H1 (cell line): ENCODE results near the gene BCL11A.

Experiments
- ATF2 ChIP-seq: IDR thresholded peaks from 2 replicates; pipeline ENCODE4 v1.6.1; 2012; ENCODE audit warnings: low read length, inconsistent platforms
- CBX5 ChIP-seq: fragments of 300-800, 300-1000 bp; sonication (generic); IDR thresholded peaks from 2 replicates; pipeline ENCODE4 v1.7.1; 2016; ENCODE audit warnings: antibody characterized with exemption, low read length, low read depth
- CTCF ChIP-seq, 3 experiments: IDR thresholded peaks; 1 replicate in 2 of 3; 2 replicates in 1 of 3; pipeline versions ENCODE4 v1.5.1 to v1.6.1; 2011; ENCODE audit warnings: low read length in 3 of 3, mild to moderate bottlenecking in 3 of 3, inconsistent platforms in 2 of 3, low read depth in 1 of 3, moderate library complexity in 1 of 3; ENCODE audit not compliant: insufficient read depth in 1 of 3; ENCODE audit errors: control extremely low read depth in 1 of 3
- EP300 ChIP-seq, 2 experiments: IDR thresholded peaks; 1 replicate in 1 of 2; 2 replicates in 1 of 2; pipeline ENCODE4 v1.6.1; 2011 to 2012; ENCODE audit warnings: low read depth in 2 of 2, low read length in 2 of 2, mild to moderate bottlenecking in 2 of 2, borderline replicate concordance in 1 of 2, inconsistent platforms in 1 of 2, moderate library complexity in 1 of 2
- JUN ChIP-seq: IDR thresholded peaks from 2 replicates; pipeline ENCODE4 v1.6.1; 2011; ENCODE audit warnings: low read depth, mild to moderate bottlenecking, improper control_type of control experiment, low read length
- MAX ChIP-seq: IDR thresholded peaks from 2 replicates; pipeline ENCODE4 v1.6.1; 2012; ENCODE audit warnings: inconsistent platforms
- POLR2A ChIP-seq, 2 experiments: IDR thresholded peaks; 1 replicate in 1 of 2; 2 replicates in 1 of 2; pipeline ENCODE4 v1.6.1; 2011; ENCODE audit warnings: low read depth in 2 of 2, low read length in 2 of 2, mild to moderate bottlenecking in 2 of 2; ENCODE audit errors: control extremely low read depth in 1 of 2
- RXRA ChIP-seq: IDR thresholded peaks from 2 replicates; pipeline ENCODE4 v1.6.1; 2011; ENCODE audit warnings: low read depth, mild to moderate bottlenecking, low read length, moderate library complexity; ENCODE audit not compliant: insufficient read depth

- TF ChIP-seq POLR2A (IDR thresholded peaks at IDR 0.05; ENCODE audit: control extremely low read depth in 1 of 2, low read depth in 2 of 2, low read length in 2 of 2) (no peak), EP300 (IDR thresholded peaks at IDR 0.05; ENCODE audit: borderline replicate concordance in 1 of 2, low read depth in 2 of 2, low read length in 2 of 2) (no peak), RXRA (no peak), CBX5 (no peak), JUN (no peak), CTCF (IDR thresholded peaks at IDR 0.05; ENCODE audit: control extremely low read depth in 1 of 3, insufficient read depth in 1 of 3, low read depth in 1 of 3, low read length in 3 of 3) (no peak), ATF2 (no peak), MAX (no peak)
Measured at GRCh38 chr2:60426880-60427279, 126.6 kb downstream of the BCL11A start.
